Activated naive CD4-positive, alpha-beta T cell treated with Interleukin-2 at 50 U/mL for 16 hours (primary cell): Measurements from ENCODE around the gene NHLH2.

Source experiments
- DNase-seq: peaks from one replicate; pipeline ENCODE4 v3.0.0-alpha.2; 2020

NHLH2 gene

GRCh38 chr1:115837740-115838421 lies 3.0 kb downstream of the NHLH2 start:
- no peak for DNase-seq

DNA sequence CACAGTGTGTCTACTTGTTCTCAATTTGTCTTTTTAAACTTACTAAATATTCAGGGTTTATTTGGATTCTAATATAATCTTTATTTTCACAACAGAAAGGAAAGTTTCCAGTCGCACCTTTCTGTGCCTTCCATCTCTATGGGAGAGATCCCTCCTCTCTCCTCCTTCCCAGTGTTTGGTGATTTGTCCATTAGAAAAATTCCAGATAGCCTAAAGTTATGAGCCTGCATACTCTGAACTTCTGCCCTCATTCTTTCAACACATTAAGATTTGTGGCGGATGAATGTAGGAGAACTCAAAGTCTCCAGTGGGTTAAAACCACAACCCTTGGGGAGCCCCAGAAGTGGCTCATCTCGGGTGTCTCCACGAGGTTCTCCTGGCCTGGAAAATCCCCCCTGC lies 3.6 kb downstream of the NHLH2 start:
- DNase-seq = no peak

DNA sequence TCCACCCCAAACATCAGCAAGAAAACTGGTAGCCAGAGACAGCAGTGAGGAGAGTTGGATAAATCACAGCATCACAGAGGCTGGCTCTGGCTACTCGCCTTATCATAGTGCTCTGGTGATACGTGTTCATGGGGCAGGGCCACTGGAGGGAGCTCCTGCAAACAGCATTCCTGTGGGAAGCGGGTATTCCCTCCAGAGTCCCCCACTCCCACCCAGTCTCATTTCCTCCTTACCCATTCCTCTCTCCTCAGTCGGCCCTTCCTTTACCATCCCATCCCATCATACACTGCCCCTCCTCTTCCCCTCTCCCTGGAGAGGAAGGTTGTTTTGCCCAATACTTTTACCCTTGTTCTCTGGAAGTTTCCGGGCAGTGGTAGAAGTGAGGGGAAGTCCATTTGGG lies 7.1 kb downstream of the NHLH2 start:
- DNase-seq = no peak

DNA sequence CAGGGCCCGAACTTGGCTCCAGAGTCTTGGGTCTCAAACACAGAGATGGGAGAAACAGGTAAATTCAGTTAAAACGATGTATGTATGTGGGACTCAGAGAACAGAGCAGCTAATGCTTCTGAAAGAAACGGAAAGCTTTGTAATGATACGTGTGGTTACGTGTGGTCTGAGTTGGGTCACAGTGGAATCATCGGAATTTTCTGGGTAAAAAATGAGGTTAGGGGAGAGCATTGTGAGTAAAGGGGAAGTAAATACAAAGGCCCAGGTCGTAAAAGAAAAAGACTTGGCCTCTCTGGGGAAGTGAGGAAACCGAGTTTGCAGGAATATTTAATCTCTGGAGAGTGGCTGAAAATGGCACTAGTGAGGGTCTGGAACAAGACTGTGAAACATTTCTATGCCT lies 8.3 kb downstream of the NHLH2 start:
- no peak for DNase-seq

GRCh38 chr1:115830963-115831362 lies 10.0 kb downstream of the NHLH2 start:
- DNase-seq = no peak

DNA sequence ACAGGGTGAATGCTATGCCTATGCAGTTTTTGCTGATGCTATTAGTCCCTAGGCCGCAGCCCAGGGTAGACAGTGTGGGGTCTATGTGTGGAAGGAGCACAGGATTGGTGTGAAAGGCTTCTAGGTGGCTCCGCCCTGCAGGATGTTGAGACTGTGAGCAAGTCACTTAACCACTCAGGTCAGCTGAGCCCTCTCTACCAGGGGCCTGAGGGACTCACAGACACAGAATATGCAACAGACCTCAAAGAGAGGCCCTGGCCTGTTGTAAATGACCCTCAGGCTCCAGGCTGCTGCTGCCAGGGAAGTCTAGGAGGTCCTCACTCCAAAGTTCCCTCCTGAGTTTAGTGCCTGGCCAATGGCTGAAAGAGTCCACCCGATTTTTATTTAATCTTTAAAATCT lies 11.0 kb downstream of the NHLH2 start:
- no peak for DNase-seq

- no peak for DNase-seq
These were observed 11.8 kb downstream of the NHLH2 start for GRCh38 chr1:115829023-115829674.

- DNase-seq = no peak
These were observed 12.6 kb downstream of the NHLH2 start for GRCh38 chr1:115828101-115829022.

DNA sequence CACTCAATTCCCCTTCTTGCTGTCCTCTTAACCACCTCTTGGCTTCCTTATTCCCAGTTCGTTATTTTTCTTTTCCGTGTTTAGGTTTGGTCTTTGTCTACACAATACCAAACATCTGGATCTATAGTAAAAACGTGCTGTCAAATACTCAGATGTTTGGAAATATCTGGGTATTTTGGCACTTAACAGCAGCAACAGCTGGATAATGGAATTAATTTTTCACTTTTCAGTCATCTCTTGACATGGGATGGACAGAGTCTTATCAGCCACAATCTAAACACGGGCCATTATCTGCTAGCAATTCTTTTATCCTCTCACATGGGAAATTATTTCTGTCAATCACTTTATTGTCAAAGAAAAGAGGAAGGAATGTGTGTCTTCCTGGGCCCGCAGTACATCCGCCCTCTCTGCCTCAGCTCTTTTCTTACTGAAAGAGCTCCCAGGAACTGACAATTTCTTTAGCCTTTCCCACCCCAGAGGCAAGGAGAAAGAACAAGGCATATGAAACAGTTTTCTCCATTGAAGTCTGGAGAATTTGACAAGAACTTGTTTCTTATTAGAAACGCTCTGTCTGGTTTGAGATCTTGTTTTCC lies 13.4 kb downstream of the NHLH2 start:
- no peak for DNase-seq

DNA sequence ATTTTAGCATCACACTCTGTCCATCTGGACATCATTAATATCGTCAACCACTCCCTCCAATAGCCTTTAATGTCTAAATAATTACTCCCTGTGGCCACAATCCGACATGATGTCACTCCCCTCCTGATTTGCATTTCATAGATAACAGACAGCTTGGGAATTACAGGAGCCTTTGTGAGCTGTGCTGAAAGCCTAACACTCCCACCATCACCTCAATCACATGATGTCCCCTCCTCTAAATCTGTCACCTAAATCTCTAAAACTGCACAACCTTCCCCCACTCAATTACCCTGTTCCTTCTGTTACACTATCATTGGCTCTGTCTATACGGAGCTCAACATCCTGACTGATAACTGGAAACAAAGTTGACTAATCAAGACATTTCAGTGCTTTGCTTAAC lies 14.3 kb downstream of the NHLH2 start:
- DNase-seq = no peak

- DNase-seq = no peak
These were observed 18.8 kb downstream of the NHLH2 start for GRCh38 chr1:115822117-115822516.

DNA sequence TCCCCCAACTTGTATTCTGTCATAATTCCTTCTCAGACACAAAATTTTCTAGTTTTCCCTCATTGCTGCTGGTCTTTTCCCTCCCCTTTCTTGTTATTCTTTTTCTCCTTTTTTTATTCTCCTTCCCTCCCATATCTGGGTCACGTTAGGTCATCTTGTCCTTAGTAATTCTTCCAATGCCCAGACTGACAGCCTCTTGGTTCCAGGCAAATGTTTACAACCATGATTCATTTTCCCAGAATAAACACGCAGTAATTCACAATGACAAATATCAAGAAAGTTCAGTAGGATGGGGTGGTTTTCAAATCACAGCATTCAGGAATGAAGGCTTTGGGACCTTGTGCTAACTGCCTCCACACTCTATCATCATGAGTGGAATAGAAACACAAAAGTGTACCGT lies 25.2 kb downstream of the NHLH2 start:
- no peak for DNase-seq

GRCh38 chr1:115814685-115815398 lies 26.1 kb downstream of the NHLH2 start:
- no peak for DNase-seq

DNA sequence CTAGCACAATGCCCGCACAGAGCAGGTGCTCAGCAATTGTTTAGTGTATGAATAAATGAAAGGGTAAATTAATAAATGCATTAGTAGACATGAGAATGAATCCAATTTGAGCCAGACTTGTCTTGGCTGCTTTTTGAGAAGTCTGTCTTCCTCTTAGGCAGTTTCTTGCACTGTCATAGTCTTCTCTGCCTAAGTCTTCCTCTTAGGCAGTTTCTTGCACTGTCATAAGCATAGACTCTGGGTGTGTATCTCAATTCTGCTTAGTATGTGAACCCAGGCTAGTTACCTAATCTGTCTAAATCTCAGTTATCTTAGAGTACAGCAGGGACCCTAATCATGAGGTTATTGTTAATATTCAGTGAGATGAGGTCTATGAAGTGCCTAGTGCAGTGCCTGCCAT lies 27.2 kb downstream of the NHLH2 start:
- DNase-seq = no peak

DNA sequence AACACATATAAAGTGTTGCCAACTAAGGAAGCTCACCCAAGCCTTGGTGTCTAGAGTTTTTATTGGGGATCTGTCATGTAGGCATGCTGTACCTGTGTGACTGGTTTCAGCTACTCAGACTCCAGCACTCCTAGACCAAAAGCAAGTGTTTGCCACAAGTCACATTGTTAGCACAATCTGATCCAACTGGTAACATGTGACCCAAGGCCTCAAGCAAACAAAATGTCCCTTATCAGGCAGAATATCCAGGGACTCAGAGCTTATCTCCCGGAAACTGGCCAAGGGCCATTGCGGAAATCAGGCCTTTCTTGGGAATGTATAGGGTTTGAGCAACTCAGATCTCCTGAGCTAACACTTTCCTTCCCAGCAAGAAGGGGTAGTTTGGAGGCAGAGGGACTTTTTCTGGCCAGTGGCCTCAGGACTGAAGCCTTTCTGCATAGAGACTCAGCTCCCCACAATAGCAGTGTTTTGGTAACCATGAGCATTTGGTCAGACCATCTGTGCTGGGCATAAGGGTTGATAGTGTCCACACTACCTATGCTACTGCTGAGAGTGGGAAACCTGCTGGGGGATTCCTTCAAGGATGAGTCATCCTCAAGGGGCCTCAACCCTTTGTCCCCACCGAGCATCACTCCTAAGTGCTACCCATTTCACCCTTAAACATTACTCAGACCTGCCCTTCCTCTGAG lies 29.6 kb downstream of the NHLH2 start:
- DNase-seq = no peak

GRCh38 chr1:115810609-115811008 lies 30.3 kb downstream of the NHLH2 start:
- DNase-seq = no peak

GRCh38 chr1:115809847-115810246 lies 31.1 kb downstream of the NHLH2 start:
- no peak for DNase-seq

GRCh38 chr1:115809076-115809475 lies 31.9 kb downstream of the NHLH2 start:
- DNase-seq = no peak

- no peak for DNase-seq
These were observed 33.2 kb downstream of the NHLH2 start for GRCh38 chr1:115807723-115808122.

DNA sequence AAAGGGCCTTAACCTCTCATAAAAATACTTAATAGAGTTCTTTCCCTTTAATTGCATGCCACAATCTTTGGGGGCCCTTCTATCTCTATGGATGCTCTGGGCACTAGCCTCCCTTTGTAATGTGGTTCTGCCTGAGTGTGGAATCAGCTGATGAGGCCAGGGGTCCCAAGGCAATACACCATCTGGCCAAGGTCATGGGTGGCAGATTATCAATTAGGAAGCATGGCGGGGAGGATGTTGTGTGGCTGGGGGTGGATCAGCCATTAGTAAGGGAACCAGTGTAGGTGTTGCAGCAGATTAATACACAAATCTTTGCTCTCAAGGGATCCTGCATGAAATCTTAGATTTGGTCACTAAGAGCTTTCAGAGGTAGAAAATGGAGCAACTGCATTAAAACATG lies 35.3 kb downstream of the NHLH2 start:
- no peak for DNase-seq

- DNase-seq = no peak
These were observed 38.5 kb downstream of the NHLH2 start for GRCh38 chr1:115802416-115802815.

- no peak for DNase-seq
These were observed 43.4 kb downstream of the NHLH2 start for GRCh38 chr1:115797486-115797885.
